CD4-positive, CD25-positive, alpha-beta regulatory T cell (primary cell): Measurements from ENCODE around the gene KCTD12. TPM values are rescaled to one million over a fixed set of nuclear protein-coding genes. Genes with fewer than 3 reads are reported as not detected.
"Not testable (repeated sequence)": the region's sequence is repeated elsewhere in the genome, so short reads cannot be mapped to it uniquely, and the experiment has no call there.

ENCODE experiments used
- ATAC-seq, 2 donors: fragments of 150-1000 bp; cut with Tn5 transposase; one replicate each; pipeline ENCODE4 v1.10.0; 2021; ENCODE audit warnings: low read depth in 2 of 2, moderate number of reproducible peaks in 2 of 2, moderate library complexity in 1 of 2
- DNase-seq, 3 donors: peaks; one replicate each; pipeline versions ENCODE4 v3.0.0 to v3.0.0-alpha.2; 2012 to 2022; ENCODE audit warnings: mixed read lengths in 1 of 3
- H3K27ac ChIP-seq: one replicate; pipeline ENCODE4 v1.7.0; 2013; ENCODE audit warnings: mild to moderate bottlenecking, low read length; ENCODE audit not compliant: insufficient read depth, poor library complexity, severe bottlenecking
- H3K27me3 ChIP-seq: one replicate; pipeline ENCODE4 v1.7.0; 2013; ENCODE audit warnings: low read length; ENCODE audit not compliant: control insufficient read depth, insufficient read depth
- H3K36me3 ChIP-seq: one replicate; pipeline ENCODE4 v1.7.0; 2013; ENCODE audit warnings: mild to moderate bottlenecking, low read length, moderate library complexity; ENCODE audit not compliant: control insufficient read depth, insufficient read depth
- H3K4me1 ChIP-seq: 2 replicates; pipeline ENCODE4 v1.7.0; 2013; ENCODE audit warnings: mild to moderate bottlenecking, low read length; ENCODE audit not compliant: insufficient read depth, control insufficient read depth, poor library complexity, severe bottlenecking
- H3K4me3 ChIP-seq: one replicate; pipeline ENCODE4 v1.7.0; 2013; ENCODE audit warnings: low read depth, mild to moderate bottlenecking, low read length, moderate library complexity
- H3K9me3 ChIP-seq, 2 experiments: 1 replicate in 1 of 2; 2 replicates in 1 of 2; pipeline ENCODE4 v1.7.0; 2013; ENCODE audit warnings: low read length in 2 of 2, mild to moderate bottlenecking in 1 of 2, moderate library complexity in 1 of 2; ENCODE audit not compliant: control insufficient read depth in 2 of 2
- H3K27ac Mint-ChIP-seq, 3 donors: one replicate each; pipeline ENCODE4 v1.8.0; 2020 to 2022; ENCODE audit warnings: mild to moderate bottlenecking in 3 of 3, mixed read lengths in 3 of 3, moderate library complexity in 2 of 3
- H3K27me3 Mint-ChIP-seq: one replicate; pipeline ENCODE4 v1.8.0; 2022; ENCODE audit warnings: mild to moderate bottlenecking, mixed read lengths
- H3K36me3 Mint-ChIP-seq: one replicate; pipeline ENCODE4 v1.8.0; 2020; ENCODE audit warnings: mixed read lengths
- H3K4me1 Mint-ChIP-seq, 4 donors: one replicate each; pipeline ENCODE4 v1.8.0; 2020 to 2022; ENCODE audit warnings: mixed read lengths in 4 of 4, mild to moderate bottlenecking in 1 of 4
- H3K4me3 Mint-ChIP-seq, 4 donors: one replicate each; pipeline ENCODE4 v1.8.0; 2020 to 2022; ENCODE audit warnings: mild to moderate bottlenecking in 4 of 4, mixed read lengths in 4 of 4, moderate library complexity in 3 of 4
- H3K9me3 Mint-ChIP-seq, 7 donors: one replicate each; pipeline ENCODE4 v1.8.0; 2020 to 2022; ENCODE audit warnings: mixed read lengths in 7 of 7, mild to moderate bottlenecking in 3 of 7, moderate library complexity in 2 of 7
- polyA plus RNA-seq, 4 donors: library from polyadenylated mRNA; unstranded; fragments of 300-500 nt; fragmentation: Illumina TruSeq; gene quantifications; one replicate each; pipeline ENCODE4 v1.2.3, GENCODE V29; 2021
- total RNA-seq: library from RNA; stranded (reverse); gene quantifications from one replicate; pipeline ENCODE4 v1.2.3, GENCODE V29; 2022

Gene KCTD12
- total and polyA plus RNA-seq, 5 donors from 2014 or later = 0.19 to 2.8 (median 0.26) TPM

- Histone ChIP-seq H3K36me3 (no peaks in the 10 kb centered on the region), H3K27ac (no peak overlapping the region), H3K9me3 (peaks cover 2 to 11% of the 10 kb centered on the region in 2 experiments), H3K27me3 (peaks cover 6% of the 10 kb centered on the region), H3K4me3 (no peak overlapping the region), H3K4me1 (no peaks in the 10 kb centered on the region)
- DNase-seq = peak; percentile 48 to 82 (median 67)
- Mint-ChIP-seq H3K4me1 (no peaks in the 10 kb centered on the region), H3K4me3 (no peak overlapping the region), H3K9me3 (peaks cover 0 to 12% (median 2%) of the 10 kb centered on the region in 7 donors), H3K36me3 (peaks cover 3% of the 10 kb centered on the region), H3K27me3 (peaks cover 25% of the 10 kb centered on the region), H3K27ac (no peak overlapping the region)
- ATAC-seq = peak; percentile 79 to 80
Observed at GRCh38 chr13:76903544-76904162, 17.4 kb upstream of the KCTD12 start.

- H3K27ac Mint-ChIP-seq, H3K4me3 ChIP-seq, H3K36me3 Mint-ChIP-seq, H3K27me3 ChIP-seq, ATAC-seq, H3K27ac ChIP-seq, H3K4me1 ChIP-seq, DNase-seq, H3K4me3 Mint-ChIP-seq, H3K4me1 Mint-ChIP-seq, H3K36me3 ChIP-seq: not testable (repeated sequence)
- H3K9me3 Mint-ChIP-seq = peaks cover 0 to 12% (median 2%) of the 10 kb centered on the region in 7 donors
- peaks cover 2 to 11% of the 10 kb centered on the region in 2 experiments for H3K9me3 ChIP-seq
- H3K27me3 Mint-ChIP-seq = peaks cover 46% of the 10 kb centered on the region
Observed at GRCh38 chr13:76899066-76899465, 12.9 kb upstream of the KCTD12 start.

GRCh38 chr13:76897171-76897570, 11.0 kb upstream of the KCTD12 start:
- not testable (repeated sequence) for H3K4me3 Mint-ChIP-seq, H3K4me1 ChIP-seq, H3K36me3 ChIP-seq, H3K27me3 ChIP-seq, H3K4me1 Mint-ChIP-seq, DNase-seq, H3K27ac ChIP-seq, H3K4me3 ChIP-seq, ATAC-seq, H3K36me3 Mint-ChIP-seq, H3K27ac Mint-ChIP-seq
- H3K9me3 Mint-ChIP-seq = peaks cover 0 to 12% (median 2%) of the 10 kb centered on the region in 7 donors
- peaks cover 2 to 11% of the 10 kb centered on the region in 2 experiments for H3K9me3 ChIP-seq
- peaks cover 38% of the 10 kb centered on the region for H3K27me3 Mint-ChIP-seq

GRCh38 chr13:76894401-76895110, 8.4 kb upstream of the KCTD12 start:
- Mint-ChIP-seq H3K4me1 (peaks cover 0 to 8% (median 4%) of the 10 kb centered on the region in 4 donors), H3K36me3 (peaks cover 3% of the 10 kb centered on the region), H3K4me3 (no peak overlapping the region), H3K27ac (peak overlapping the region in 1 of 3 donors; percentile 74), H3K27me3 (peaks cover 42% of the 10 kb centered on the region), H3K9me3 (peaks cover 0 to 9% (median 3%) of the 10 kb centered on the region in 7 donors)
- Histone ChIP-seq H3K9me3 (peaks cover 2 to 9% of the 10 kb centered on the region in 2 experiments), H3K27ac (no peak overlapping the region), H3K27me3 (peaks cover 9% of the 10 kb centered on the region), H3K4me3 (no peak overlapping the region), H3K36me3 (no peaks in the 10 kb centered on the region), H3K4me1 (peaks cover 4% of the 10 kb centered on the region)
- DNase-seq (peak in 1 of 3 donors; percentile 25), ATAC-seq (peak; percentile 64 to 66)

- H3K27me3 Mint-ChIP-seq = peaks cover 43% of the 10 kb centered on the region
- no peak overlapping the region for H3K27ac Mint-ChIP-seq
- H3K4me3 Mint-ChIP-seq = no peak overlapping the region
- H3K4me1 Mint-ChIP-seq = peaks cover 0 to 8% (median 4%) of the 10 kb centered on the region in 4 donors
- no peaks in the 10 kb centered on the region for H3K9me3 ChIP-seq
- peaks cover 16% of the 10 kb centered on the region for H3K27me3 ChIP-seq
- DNase-seq = no peak
- H3K4me1 ChIP-seq = peaks cover 4% of the 10 kb centered on the region
- no peak overlapping the region for H3K27ac ChIP-seq
- peaks cover 0 to 3% (median 0%) of the 10 kb centered on the region in 7 donors for H3K9me3 Mint-ChIP-seq
- H3K36me3 ChIP-seq = no peaks in the 10 kb centered on the region
- no peaks in the 10 kb centered on the region for H3K36me3 Mint-ChIP-seq
- no peak for ATAC-seq
- H3K4me3 ChIP-seq = no peak overlapping the region
Observed at GRCh38 chr13:76892488-76892887, 6.3 kb upstream of the KCTD12 start.

- H3K36me3 Mint-ChIP-seq = no peaks in the 10 kb centered on the region
- peak overlapping the region in 1 of 4 donors; percentile 30 for H3K4me3 Mint-ChIP-seq
- peaks cover 0 to 5% (median 0%) of the 10 kb centered on the region in 7 donors for H3K9me3 Mint-ChIP-seq
- ATAC-seq (no peak), DNase-seq (no peak)
- H3K36me3 ChIP-seq = no peaks in the 10 kb centered on the region
- H3K4me1 Mint-ChIP-seq = peaks cover 0 to 14% (median 8%) of the 10 kb centered on the region in 4 donors
- H3K27me3 ChIP-seq = peaks cover 16% of the 10 kb centered on the region
- H3K27ac ChIP-seq = no peak overlapping the region
- peaks cover 30% of the 10 kb centered on the region for H3K27me3 Mint-ChIP-seq
- no peak overlapping the region for H3K27ac Mint-ChIP-seq
- H3K4me1 ChIP-seq = peaks cover 13% of the 10 kb centered on the region
- H3K4me3 ChIP-seq = no peak overlapping the region
- H3K9me3 ChIP-seq = no peaks in the 10 kb centered on the region
Observed at GRCh38 chr13:76890021-76890420, 3.8 kb upstream of the KCTD12 start.

GRCh38 chr13:76889254-76889653, 3.0 kb upstream of the KCTD12 start:
- peaks cover 15% of the 10 kb centered on the region for H3K4me1 ChIP-seq
- H3K4me1 Mint-ChIP-seq = peaks cover 0 to 15% (median 11%) of the 10 kb centered on the region in 4 donors
- H3K27ac Mint-ChIP-seq = no peak overlapping the region
- ATAC-seq = no peak
- H3K27me3 Mint-ChIP-seq = peaks cover 29% of the 10 kb centered on the region
- H3K27ac ChIP-seq = no peak overlapping the region
- H3K9me3 Mint-ChIP-seq = peaks cover 0 to 5% (median 0%) of the 10 kb centered on the region in 7 donors
- no peaks in the 10 kb centered on the region for H3K36me3 Mint-ChIP-seq
- peaks cover 16% of the 10 kb centered on the region for H3K27me3 ChIP-seq
- H3K9me3 ChIP-seq = no peaks in the 10 kb centered on the region
- no peaks in the 10 kb centered on the region for H3K36me3 ChIP-seq
- no peak for DNase-seq
- H3K4me3 Mint-ChIP-seq = no peak overlapping the region
- no peak overlapping the region for H3K4me3 ChIP-seq
